WI38 (cell line): Measurements from ENCODE around the gene BBOF1.

ENCODE experiments used
- H3K4me3 ChIP-seq: 2 replicates; pipeline ENCODE4 v1.5.1; 2011; ENCODE audit warnings: low read depth, mild to moderate bottlenecking, control low read depth, low read length
- TF ChIP-seq, protein P1 (sequence below): IDR thresholded peaks from 2 replicates; pipeline ENCODE4 v1.5.1; 2012; ENCODE audit warnings: low read depth, mild to moderate bottlenecking, control low read depth, low read length

BBOF1 gene

DNA sequence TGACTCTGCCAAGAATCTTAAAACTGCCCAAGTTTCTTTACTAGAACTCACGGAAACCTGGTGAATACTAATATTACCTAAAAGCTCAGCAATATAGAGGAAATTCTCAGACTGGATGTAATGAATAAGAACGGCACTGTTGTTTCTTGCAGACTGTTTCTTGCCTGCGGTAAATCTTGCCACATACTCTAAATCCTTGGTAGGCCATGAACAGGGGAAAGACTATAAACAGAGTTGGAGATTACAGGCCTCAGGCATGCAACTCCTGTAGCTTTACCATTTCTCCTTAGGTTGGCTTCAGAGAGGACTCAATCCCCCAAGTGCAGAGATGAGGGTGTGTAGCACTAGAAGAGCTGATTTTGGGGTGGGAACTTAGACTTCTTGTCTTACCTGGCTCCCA lies 64.0 kb downstream of the BBOF1 start:
- peak overlapping the region; percentile 91 for H3K4me3 ChIP-seq
- TF ChIP-seq, protein P1, sequence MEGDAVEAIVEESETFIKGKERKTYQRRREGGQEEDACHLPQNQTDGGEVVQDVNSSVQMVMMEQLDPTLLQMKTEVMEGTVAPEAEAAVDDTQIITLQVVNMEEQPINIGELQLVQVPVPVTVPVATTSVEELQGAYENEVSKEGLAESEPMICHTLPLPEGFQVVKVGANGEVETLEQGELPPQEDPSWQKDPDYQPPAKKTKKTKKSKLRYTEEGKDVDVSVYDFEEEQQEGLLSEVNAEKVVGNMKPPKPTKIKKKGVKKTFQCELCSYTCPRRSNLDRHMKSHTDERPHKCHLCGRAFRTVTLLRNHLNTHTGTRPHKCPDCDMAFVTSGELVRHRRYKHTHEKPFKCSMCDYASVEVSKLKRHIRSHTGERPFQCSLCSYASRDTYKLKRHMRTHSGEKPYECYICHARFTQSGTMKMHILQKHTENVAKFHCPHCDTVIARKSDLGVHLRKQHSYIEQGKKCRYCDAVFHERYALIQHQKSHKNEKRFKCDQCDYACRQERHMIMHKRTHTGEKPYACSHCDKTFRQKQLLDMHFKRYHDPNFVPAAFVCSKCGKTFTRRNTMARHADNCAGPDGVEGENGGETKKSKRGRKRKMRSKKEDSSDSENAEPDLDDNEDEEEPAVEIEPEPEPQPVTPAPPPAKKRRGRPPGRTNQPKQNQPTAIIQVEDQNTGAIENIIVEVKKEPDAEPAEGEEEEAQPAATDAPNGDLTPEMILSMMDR: no peak

DNA sequence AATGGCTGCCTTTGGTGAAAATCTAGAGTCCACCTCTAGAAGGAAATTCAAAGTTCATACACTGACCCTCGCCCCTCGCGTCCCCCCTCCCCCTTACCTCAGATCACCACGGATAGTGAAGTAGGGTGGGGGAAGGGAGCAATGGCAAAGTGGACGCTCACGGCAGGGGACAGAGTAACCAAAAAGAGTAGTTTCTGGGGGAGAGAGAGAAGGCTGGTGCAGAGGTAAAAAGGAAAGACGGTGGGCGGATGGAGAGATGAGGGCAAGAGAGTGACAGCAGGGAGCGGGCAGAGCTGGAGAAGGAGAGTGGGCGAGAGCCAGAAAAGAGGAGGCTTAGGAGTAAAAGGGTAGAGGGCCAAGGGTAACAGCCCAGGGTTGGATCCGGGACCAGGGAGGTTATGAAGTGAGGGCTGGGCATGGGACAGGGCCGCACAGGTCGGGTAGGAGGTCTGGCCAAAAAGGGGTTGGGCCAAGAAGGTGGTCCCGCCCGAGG lies 64.7 kb downstream of the BBOF1 start:
- TF ChIP-seq, protein P1: no peak
- H3K4me3 ChIP-seq: peak overlapping the region; percentile 91

DNA sequence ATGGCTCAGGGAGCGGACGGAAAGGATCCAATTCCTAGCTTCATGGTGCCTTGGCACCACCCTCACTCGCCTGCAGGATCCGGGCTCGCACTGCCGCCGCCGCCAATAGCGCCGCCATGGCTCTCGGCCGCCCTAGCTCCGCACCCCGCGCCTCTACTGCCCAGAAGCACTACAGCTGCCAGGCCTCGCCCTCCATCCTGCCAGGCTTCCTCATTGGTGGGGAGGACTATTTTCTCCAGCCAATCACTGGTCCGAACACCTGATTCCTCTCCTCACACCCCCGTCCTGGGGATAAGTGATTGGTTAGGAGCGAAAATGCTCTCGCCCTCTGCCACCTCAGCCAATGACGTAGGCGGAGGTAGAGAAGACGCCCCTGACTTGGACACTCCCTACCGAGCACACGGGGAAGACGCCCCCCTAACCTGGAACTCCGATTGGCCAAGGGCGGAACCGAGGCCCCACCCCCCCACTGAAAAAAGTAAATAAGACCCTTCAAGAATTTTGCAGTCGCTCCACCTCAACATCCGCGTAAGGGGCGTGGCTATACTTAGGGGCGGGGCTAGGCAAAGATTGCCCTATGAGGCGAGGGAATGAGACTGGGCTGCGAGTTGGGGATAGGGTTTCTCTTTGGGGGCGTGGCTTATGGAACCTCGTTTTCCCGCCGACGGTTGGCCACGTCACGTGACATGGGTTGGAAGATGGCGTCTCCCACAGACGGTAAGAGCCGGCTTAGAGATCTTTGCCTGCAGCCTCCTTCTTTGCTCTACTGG lies 65.3 kb downstream of the BBOF1 start, which contains the start of the genes ALDH6A1 and LIN52:
ALDH6A1 (minus strand) TSS at position 177 of the 770 bp plus-strand sequence; CDS start at position 118, 59 bp downstream.
LIN52 (plus strand) TSS at position 680 of the 770 bp plus-strand sequence; CDS start at position 699, 19 bp downstream.
- TF ChIP-seq, protein P1: no peak
- peak within 1 kb of the TSS; percentile 91 for H3K4me3 ChIP-seq

DNA sequence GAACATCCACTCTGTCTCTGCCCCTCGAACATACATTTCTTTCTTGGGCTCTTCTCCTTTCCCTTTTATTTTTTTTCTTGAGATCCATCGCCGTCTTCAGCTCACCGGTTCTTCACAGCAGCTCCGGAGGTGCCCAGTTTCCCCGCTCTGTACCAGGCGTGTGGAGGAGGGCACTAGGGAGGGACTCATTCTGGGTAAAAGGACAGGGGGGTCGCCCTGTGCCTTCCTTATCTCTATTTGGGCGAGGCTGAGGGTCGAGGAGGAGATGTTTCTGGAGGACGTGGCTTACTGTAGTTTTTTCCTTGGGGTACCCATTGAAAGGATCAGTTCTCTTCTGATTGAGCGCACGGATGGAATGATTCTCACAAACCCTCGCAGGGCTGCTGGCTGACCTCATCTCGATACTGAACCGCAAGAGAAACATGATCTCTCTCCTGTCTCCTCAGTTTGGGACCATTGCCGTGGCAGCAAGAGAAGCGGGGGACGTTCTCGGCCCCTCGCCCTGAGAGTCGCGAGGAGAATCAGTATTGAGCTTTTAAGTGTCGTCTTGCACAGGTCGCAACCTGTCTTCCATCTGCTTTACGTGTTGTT lies 66.0 kb downstream of the BBOF1 start:
- TF ChIP-seq, protein P1: no peak
- H3K4me3 ChIP-seq: peak overlapping the region; percentile 81

DNA sequence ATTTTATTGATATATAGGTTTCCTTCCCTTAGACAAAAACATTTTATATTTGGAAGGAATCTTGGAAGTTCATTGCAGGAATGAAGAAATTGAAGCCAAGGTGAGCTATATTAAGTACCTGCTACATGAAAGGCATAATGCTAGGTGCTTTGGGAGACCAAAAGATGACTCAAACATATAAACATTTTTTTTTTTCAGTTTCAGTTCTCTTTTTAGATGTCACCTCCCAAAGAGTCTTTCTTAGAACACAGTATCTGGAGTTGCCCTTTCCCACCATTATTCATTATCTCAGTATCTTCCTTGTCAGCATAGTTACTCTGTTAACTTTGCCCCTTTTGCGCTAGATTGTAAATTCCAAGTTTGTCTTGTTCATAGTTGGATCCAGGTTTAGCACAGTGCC lies 66.7 kb downstream of the BBOF1 start:
- TF ChIP-seq, protein P1: no peak
- H3K4me3 ChIP-seq: peak overlapping the region; percentile 81

DNA sequence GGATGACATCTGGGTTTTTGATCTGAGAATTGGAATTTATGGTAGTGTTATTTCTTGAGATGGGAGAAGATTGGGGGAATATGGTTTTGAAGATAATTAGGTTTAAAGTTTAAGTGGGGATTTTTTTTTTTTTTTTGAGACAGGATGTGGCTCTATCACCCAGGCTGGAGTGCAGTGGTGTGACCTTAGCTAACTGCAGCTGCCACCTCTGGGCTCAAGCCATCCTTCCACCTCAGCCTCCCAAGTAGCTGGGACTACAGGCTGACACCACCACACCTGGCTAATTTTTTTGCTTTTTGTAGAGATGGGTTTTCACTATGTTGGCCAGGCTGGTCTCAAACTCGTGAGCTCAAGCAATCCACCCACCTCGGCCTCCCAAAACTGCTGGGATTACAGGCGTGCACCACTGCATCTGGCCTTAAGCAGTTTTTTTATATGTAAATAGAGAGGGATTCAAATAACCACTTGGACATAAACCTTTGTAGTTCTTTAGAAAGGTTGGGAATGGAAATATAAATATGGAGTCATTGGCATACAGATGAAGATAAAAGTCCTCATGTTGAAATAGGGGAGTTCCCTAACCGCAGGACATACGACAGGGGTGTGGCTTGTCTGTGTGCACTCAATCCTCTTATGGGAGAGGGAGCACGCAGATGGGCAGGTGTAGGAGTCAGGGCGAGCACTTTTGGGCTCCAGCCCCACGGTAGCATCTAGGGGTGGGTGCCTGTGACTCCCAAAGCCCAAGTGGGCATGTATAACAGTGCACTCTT lies 70.3 kb downstream of the BBOF1 start:
- TF ChIP-seq, protein P1: no peak
- no peak overlapping the region for H3K4me3 ChIP-seq
